Right lobe of liver (tissue), 4 donors: ENCODE results near the gene KRTAP2-3.
"Not testable (repeated sequence)": the region's sequence is repeated elsewhere in the genome, so short reads cannot be mapped to it uniquely, and the experiment has no call there.

ENCODE experiments used
- POLR2A ChIP-seq: fragments of 450-650 bp; IDR thresholded peaks from one replicate; pipeline ENCODE4 v1.6.1; 2017; ENCODE audit warnings: antibody characterized with exemption, mild to moderate bottlenecking
- TF ChIP-seq, protein P1 (sequence below), 4 donors: fragments of 200-600 bp in 3 of 4; fragments of 450-650 bp in 1 of 4; IDR thresholded peaks; one replicate each; pipeline versions ENCODE4 v1.5.1 to v1.8.0; 2016 to 2022; ENCODE audit warnings: antibody characterized with exemption in 4 of 4, mild to moderate bottlenecking in 2 of 4
- donor health status: DM: no; HTN: no; CAD: no.
- donor health status: DM: no; HTN: no; CAD: no.
- donor health status: DM: no; HTN: yes; CAD: no.

DNA sequence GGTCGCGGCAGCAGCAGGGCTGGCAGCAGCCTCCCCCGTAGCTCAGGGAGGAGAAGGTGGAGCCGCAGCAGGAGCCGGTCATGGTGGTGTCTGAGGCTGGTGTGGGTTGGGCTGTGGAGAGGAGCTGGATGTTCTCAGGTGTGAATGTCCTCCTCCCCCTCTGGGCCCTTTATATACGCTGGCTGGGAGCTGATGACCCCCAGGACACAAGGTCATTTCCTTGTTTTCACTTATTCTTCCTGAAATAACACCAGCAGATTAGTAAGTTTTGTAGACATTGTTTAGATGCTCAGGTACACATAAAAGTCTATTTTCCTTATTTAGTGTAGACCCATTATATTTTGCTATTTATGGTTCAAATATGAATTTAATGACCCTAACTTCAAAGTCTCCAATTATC, 4.8 kb downstream of the KRTAP2-3 start, which contains the start of gene KRTAP2-2:
- TF ChIP-seq, protein P1, sequence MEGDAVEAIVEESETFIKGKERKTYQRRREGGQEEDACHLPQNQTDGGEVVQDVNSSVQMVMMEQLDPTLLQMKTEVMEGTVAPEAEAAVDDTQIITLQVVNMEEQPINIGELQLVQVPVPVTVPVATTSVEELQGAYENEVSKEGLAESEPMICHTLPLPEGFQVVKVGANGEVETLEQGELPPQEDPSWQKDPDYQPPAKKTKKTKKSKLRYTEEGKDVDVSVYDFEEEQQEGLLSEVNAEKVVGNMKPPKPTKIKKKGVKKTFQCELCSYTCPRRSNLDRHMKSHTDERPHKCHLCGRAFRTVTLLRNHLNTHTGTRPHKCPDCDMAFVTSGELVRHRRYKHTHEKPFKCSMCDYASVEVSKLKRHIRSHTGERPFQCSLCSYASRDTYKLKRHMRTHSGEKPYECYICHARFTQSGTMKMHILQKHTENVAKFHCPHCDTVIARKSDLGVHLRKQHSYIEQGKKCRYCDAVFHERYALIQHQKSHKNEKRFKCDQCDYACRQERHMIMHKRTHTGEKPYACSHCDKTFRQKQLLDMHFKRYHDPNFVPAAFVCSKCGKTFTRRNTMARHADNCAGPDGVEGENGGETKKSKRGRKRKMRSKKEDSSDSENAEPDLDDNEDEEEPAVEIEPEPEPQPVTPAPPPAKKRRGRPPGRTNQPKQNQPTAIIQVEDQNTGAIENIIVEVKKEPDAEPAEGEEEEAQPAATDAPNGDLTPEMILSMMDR (IDR thresholded peaks at IDR 0.05), result not testable (repeated sequence)
- not testable (repeated sequence) for TF ChIP-seq POLR2A
